ENCODE data around the gene PRR19.

Gene PRR19

DNA sequence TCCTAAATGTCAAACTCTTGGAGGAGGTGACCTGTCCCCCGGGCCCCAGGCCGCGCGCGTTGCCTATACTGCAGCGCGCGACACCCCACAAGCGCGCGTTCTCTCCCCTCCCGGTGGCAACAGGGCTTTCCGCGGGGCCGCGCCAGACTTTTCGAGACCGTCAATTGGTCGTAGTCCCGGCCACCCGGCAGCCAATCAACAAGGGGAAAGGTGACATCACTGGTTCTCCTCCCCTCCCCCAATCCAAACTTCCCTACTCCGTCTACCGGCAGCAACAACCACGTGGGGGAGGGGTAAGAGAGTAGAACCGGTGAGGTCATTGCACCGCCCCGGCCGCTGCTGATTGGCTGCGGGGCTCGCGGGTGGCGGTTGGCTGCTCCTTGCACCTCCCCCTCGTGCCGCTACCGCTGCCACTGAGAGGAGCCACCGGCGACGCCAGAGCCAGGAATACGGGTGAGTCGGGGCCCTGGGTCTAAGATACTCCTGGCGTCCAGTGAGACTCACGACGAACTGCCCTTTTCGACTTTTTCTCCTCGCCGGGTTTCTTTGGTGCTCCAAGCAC is 33.7 kb upstream of the PRR19 start:
- no peaks in the 10 kb centered on the region for H3K9me3 Mint-ChIP-seq
- no peak overlapping the region for H3K4me3 Mint-ChIP-seq
- ATAC-seq (peak; percentile 60), DNase-seq (peak; percentile 97)
- no peaks in the 10 kb centered on the region for H3K36me3 Mint-ChIP-seq (ENCODE audit: low read depth)
- H3K4me1 Mint-ChIP-seq, result peaks cover 21% of the 10 kb centered on the region
- H3K27me3 Mint-ChIP-seq, result no peaks in the 10 kb centered on the region
- H3K27ac Mint-ChIP-seq, result no peak overlapping the region

DNA sequence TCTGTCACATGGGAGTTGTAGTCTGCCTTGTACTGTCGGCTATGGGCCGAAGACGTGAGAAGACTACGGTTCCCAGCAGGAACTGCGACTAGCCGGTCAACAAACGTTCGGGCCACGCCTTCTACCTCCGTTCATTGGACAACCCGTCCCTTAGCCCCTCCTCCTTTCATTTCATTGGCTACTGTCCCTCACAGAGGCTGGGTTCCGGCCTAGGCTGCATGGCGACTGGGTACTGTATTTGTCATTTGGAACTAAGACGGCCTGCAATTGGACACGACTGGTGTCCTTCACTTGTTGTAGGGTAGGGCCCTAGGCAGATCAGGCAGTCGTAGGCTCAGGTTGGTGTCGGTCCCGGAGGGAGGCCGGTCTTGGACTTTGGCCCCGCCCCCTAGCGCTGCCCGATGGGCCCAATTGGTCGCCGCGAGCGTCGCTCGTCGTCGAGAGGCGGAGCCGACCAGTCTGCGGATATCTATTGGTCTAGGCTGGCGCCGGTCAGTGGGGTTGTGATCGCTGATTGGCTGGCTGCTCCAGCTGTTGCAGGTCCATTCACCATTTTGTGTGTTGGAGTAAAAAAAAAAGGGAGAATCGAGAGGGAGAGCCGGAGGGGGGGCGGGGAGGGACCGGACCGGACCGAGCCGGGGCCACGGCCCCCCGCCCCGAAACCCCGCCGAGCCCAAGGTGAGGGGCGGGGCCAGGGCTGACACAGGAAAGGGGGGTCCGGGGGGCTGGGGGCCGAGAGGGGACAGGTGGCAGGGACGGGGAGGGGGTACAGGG is 33.0 kb upstream of the PRR19 start, which contains the start of gene CIC:
TSS of gene CIC (plus strand) at position 549 of the 774 bp plus-strand sequence. CDS start 2,532 bp downstream, outside the sequence.
- Mint-ChIP-seq H3K4me1 (peaks cover 21% of the 10 kb centered on the region), H3K36me3 (ENCODE audit: low read depth) (no peaks in the 10 kb centered on the region), H3K27me3 (no peaks in the 10 kb centered on the region), H3K9me3 (no peaks in the 10 kb centered on the region), H3K27ac (peak within 1 kb of the TSS; percentile 99), H3K4me3 (no peak within 1 kb of the TSS)
- DNase-seq, result peak; percentile 99
- peak; percentile 91 for ATAC-seq

DNA sequence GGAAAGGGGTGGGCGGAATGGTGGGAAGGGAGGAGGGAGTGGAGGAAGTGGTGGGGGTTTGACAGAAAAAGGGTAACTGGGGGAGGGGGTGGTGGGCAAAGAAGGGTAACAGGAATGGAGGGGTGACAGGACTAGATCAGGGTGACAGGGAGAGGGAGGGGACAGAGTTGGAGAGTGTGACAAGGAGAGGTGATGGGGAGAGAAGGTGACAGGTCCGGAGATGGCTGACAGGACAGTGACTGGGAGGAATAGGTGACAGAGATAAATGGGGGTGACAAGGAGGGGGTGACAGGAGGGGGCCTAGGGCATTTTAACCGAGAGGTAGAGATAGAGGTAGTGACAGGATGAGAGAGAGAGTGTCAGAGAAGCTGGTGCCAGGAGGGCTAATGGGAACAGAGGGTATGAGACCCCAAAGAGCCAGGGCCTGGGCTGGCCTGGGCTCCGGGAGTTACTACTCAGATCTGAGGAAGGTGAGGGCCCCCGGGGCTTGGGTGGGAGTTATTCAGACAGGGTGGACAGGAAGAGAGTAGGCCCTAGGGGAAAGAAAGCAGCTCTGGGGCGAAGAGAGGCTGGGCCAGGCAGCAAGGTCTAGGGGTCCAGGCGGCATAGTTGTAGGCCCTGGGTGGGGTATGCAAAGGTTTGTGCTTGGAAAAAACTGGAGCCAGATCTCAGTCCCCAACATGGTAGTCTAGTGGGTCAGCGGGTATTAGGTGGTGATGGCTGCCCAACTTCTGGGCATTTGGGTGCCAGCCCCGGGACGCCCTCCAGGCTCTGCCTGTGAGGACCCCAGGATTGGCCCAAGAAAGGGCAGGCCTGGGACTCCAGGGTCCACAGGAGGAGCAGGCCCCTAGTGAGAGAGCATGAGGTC is 32.2 kb upstream of the PRR19 start:
- H3K36me3 Mint-ChIP-seq (ENCODE audit: low read depth), result peaks cover 4% of the 10 kb centered on the region
- H3K4me3 Mint-ChIP-seq, result no peak overlapping the region
- DNase-seq (peak; percentile 22), ATAC-seq (no peak)
- H3K27ac Mint-ChIP-seq, result peak overlapping the region; percentile 99
- no peaks in the 10 kb centered on the region for H3K9me3 Mint-ChIP-seq
- peaks cover 24% of the 10 kb centered on the region for H3K4me1 Mint-ChIP-seq
- H3K27me3 Mint-ChIP-seq, result no peaks in the 10 kb centered on the region

DNA sequence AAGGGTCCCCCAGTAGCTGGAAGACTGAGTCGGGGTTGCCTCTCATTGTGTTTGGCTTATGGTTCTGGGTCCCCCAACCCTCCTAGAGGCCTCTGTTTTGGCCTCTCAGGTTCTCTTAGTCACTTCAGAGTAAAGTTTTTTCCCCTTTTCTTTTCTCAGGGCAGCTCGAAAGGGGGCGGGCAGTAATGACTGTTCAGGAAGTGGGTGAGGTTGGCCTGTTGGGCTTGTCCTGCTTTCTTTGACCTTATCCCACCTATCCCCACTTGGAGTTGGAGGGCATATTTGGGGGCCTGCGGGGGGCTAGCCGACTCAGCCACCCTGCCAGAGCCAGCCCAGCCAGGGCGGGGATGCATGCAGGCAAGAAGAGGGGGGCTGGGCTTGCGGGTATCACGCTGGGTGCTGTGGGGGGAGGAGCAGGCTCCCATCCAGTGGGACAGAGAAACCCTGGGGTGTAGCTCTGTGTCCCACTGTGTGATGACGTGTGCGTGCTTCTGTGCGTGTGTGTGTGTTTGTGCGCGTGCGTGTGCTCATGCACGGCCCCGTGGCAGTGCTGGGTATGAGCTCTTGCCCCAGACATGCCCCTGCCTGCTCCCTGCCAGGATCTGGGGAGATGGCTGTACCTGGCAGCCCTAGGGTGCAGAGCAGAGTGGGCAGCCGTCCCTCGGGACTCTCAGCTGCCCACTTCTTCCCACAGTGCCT is 31.4 kb upstream of the PRR19 start:
- Mint-ChIP-seq H3K27ac (peak overlapping the region; percentile 99), H3K9me3 (no peaks in the 10 kb centered on the region), H3K4me3 (no peak overlapping the region), H3K36me3 (ENCODE audit: low read depth) (peaks cover 7% of the 10 kb centered on the region), H3K27me3 (no peaks in the 10 kb centered on the region), H3K4me1 (peaks cover 30% of the 10 kb centered on the region)
- DNase-seq (peak; percentile 71), ATAC-seq (peak; percentile 12)

DNA sequence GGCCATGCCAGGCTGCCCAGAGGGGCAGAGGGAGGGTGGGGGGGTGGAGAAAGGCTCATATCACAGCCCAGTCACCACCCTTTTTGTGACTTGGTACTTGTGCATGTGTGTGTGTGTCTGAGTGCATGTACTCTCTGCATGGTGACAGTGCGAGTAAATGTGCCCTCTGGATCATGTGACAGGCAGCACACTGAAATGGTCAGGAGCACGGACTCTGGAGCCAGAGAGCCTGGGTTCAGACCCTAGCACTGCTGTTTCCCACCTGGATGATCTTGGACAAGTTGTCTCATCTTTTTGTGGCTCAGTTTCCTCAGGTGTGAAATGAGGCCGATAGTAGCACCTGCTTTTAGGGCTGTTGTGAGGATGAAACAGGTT is 30.9 kb upstream of the PRR19 start:
- no peaks in the 10 kb centered on the region for H3K9me3 Mint-ChIP-seq

DNA sequence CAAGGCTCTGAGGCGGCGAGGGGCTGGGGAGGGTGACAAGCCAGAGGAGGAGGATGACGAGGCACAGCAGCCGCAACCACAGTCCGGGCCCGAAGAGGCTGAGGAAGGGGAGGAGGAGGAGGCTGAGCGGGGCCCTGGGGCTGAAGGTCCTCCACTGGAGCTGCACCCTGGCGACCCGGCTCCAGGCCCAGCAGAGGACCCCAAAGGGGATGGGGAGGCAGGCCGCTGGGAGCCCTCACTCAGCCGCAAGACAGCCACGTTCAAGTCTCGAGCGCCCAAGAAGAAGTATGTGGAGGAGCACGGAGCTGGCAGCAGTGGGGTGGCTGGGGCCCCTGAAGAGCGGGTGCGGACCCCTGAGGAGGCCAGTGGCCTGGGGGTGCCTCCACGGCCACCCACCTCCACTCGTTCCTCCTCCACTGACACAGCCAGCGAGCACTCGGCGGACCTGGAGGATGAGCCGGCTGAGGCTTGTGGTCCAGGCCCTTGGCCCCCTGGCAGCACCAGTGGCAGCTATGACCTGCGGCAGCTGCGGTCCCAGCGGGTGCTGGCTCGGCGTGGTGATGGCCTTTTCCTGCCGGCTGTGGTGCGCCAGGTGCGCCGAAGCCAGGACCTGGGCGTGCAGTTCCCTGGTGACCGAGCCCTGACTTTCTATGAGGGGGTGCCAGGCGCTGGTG is 29.9 kb upstream of the PRR19 start:
- H3K36me3 Mint-ChIP-seq (ENCODE audit: low read depth), result peaks cover 7% of the 10 kb centered on the region
- H3K4me1 Mint-ChIP-seq, result peaks cover 44% of the 10 kb centered on the region
- H3K27me3 Mint-ChIP-seq, result no peaks in the 10 kb centered on the region
- DNase-seq (no peak), ATAC-seq (no peak)
- no peaks in the 10 kb centered on the region for H3K9me3 Mint-ChIP-seq
- no peak overlapping the region for H3K4me3 Mint-ChIP-seq
- peak overlapping the region; percentile 99 for H3K27ac Mint-ChIP-seq

More for the DNA sequence above, 30.9 kb upstream of the PRR19 start:
- H3K27ac Mint-ChIP-seq, result peak overlapping the region; percentile 99
- H3K36me3 Mint-ChIP-seq (ENCODE audit: low read depth), result peaks cover 7% of the 10 kb centered on the region
- DNase-seq (no peak), ATAC-seq (no peak)
- no peak overlapping the region for H3K4me3 Mint-ChIP-seq
- H3K4me1 Mint-ChIP-seq, result peaks cover 34% of the 10 kb centered on the region
- H3K27me3 Mint-ChIP-seq, result no peaks in the 10 kb centered on the region

DNA sequence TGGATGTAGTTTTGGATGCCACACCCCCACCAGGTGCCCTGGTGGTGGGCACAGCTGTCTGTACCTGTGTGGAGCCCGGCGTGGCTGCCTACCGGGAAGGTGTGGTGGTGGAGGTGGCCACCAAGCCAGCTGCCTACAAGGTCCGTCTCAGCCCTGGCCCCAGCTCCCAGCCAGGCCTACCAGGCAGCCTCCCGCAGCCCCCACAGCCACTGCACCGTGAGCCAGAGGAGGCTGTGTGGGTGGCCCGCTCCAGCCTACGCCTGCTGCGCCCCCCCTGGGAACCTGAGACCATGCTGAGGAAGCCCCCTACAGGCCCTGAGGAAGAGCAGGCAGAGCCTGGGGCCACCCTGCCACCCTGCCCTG is 29.4 kb upstream of the PRR19 start:
- Mint-ChIP-seq H3K36me3 (ENCODE audit: low read depth) (peaks cover 7% of the 10 kb centered on the region), H3K4me1 (peaks cover 47% of the 10 kb centered on the region), H3K4me3 (no peak overlapping the region), H3K9me3 (no peaks in the 10 kb centered on the region), H3K27me3 (no peaks in the 10 kb centered on the region), H3K27ac (no peak overlapping the region)
- DNase-seq (no peak), ATAC-seq (no peak)

DNA sequence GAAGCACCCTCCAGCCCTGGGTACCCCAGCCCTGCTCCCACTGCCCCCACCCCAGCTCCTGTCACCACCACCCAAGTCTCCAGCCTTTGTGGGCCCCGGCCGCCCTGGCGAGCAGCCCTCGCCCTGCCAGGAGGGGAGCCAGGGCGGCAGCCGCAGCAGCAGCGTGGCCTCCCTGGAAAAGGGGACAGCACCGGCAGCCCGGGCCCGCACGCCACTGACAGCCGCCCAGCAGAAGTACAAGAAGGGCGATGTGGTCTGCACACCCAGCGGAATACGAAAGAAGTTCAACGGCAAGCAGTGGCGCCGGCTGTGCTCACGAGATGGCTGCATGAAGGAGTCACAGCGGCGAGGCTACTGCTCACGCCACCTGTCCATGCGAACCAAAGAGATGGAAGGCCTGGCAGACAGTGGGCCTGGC is 28.9 kb upstream of the PRR19 start:
- H3K27ac Mint-ChIP-seq, result no peak overlapping the region
- no peaks in the 10 kb centered on the region for H3K27me3 Mint-ChIP-seq
- no peak for ATAC-seq
- H3K4me1 Mint-ChIP-seq, result peaks cover 50% of the 10 kb centered on the region
- no peak overlapping the region for H3K4me3 Mint-ChIP-seq
- DNase-seq, result no peak
- peaks cover 7% of the 10 kb centered on the region for H3K36me3 Mint-ChIP-seq (ENCODE audit: low read depth)
- H3K9me3 Mint-ChIP-seq, result no peaks in the 10 kb centered on the region

DNA sequence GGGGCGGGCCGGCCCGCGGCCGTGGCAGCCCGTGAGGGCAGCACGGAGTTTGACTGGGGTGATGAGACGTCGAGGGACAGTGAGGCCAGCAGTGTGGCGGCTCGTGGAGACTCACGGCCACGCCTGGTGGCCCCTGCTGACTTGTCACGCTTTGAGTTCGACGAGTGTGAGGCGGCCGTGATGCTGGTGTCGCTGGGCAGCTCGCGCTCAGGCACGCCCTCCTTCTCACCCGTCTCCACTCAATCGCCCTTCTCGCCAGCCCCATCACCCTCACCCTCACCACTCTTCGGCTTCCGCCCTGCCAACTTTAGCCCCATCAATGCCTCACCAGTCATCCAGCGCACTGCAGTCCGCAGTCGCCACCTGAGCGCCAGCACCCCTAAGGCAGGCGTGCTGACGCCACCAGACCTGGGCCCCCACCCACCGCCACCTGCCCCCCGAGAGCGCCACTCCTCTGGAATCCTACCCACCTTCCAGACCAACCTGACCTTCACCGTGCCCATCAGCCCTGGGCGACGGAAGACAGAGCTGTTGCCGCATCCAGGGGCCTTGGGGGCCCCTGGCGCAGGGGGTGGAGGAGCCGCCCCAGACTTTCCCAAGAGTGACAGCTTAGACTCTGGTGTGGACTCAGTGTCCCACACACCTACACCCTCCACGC is 28.4 kb upstream of the PRR19 start:
- Mint-ChIP-seq H3K36me3 (ENCODE audit: low read depth) (peaks cover 7% of the 10 kb centered on the region), H3K4me3 (no peak overlapping the region), H3K27ac (no peak overlapping the region), H3K27me3 (no peaks in the 10 kb centered on the region), H3K9me3 (no peaks in the 10 kb centered on the region), H3K4me1 (peaks cover 54% of the 10 kb centered on the region)
- ATAC-seq (no peak), DNase-seq (no peak)

DNA sequence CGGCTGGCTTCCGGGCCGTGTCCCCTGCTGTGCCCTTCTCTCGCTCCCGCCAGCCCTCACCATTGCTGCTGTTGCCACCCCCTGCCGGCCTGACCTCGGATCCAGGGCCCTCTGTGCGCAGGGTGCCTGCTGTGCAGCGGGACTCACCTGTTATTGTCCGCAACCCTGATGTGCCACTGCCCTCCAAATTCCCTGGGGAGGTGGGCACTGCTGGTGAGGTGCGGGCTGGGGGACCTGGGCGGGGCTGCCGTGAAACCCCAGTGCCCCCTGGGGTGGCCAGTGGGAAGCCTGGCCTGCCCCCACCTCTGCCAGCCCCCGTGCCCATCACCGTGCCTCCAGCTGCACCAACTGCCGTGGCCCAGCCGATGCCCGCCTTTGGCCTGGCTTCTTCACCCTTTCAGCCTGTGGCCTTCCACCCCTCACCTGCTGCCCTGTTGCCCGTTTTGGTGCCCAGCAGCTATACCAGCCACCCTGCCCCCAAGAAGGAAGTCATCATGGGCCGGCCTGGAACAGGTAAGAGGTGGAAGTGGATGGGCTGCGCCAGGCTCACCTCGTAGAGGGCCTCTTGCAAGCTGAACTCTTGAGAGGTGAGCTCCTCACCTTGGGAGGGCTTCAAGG is 27.8 kb upstream of the PRR19 start:
- no peak for ATAC-seq
- peaks cover 7% of the 10 kb centered on the region for H3K36me3 Mint-ChIP-seq (ENCODE audit: low read depth)
- no peak for DNase-seq

DNA sequence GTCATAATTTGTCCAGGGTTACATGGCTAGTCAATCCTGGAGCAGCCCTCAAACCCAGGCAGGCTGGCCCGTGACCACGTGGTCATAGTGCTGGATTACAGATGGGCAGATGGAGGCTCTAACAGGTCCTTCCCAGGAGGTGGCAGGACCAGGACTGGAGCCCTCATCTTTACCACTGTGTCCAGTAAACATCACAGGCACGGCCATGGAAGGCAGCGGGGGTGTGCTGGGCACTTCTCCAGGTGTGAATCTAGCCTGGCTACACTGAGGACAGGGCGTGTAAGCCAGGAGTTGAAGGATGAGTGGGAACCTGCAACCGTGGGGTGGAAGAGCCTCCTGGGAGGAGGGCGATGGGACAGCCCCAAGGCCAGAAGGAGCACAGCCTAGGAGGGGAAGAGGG is 26.8 kb upstream of the PRR19 start:
- peaks cover 8% of the 10 kb centered on the region for H3K36me3 Mint-ChIP-seq (ENCODE audit: low read depth)
- ATAC-seq (no peak), DNase-seq (no peak)
- H3K4me1 Mint-ChIP-seq, result peaks cover 60% of the 10 kb centered on the region
- no peaks in the 10 kb centered on the region for H3K9me3 Mint-ChIP-seq
- peak overlapping the region; percentile 40 for H3K27ac Mint-ChIP-seq
- H3K27me3 Mint-ChIP-seq, result no peaks in the 10 kb centered on the region
- no peak overlapping the region for H3K4me3 Mint-ChIP-seq

More for the DNA sequence above, 27.8 kb upstream of the PRR19 start:
- H3K27me3 Mint-ChIP-seq, result no peaks in the 10 kb centered on the region
- peaks cover 61% of the 10 kb centered on the region for H3K4me1 Mint-ChIP-seq
- no peak overlapping the region for H3K4me3 Mint-ChIP-seq
- H3K27ac Mint-ChIP-seq, result no peak overlapping the region
- H3K9me3 Mint-ChIP-seq, result no peaks in the 10 kb centered on the region

DNA sequence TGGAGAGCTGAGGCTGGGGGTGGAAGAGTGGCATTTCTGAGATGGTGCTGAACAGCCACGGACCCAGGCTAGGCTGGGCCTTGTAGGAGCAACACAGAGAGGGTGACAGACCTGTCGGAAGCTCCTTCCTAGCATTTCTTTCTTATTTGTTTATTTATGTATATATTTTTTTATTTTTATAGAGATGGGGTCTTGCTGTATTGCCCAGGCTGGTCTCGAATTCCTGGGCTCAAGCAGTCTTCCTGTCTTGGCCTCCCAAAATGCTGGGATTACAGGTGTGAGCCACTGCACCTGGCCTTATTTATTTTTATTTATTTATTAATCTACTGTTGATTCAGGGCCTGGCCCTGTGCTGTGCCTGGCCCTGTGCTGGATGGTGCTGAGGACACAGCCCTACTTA is 26.4 kb upstream of the PRR19 start:
- no peaks in the 10 kb centered on the region for H3K9me3 Mint-ChIP-seq
- H3K36me3 Mint-ChIP-seq (ENCODE audit: low read depth), result peaks cover 8% of the 10 kb centered on the region
- peaks cover 55% of the 10 kb centered on the region for H3K4me1 Mint-ChIP-seq

DNA sequence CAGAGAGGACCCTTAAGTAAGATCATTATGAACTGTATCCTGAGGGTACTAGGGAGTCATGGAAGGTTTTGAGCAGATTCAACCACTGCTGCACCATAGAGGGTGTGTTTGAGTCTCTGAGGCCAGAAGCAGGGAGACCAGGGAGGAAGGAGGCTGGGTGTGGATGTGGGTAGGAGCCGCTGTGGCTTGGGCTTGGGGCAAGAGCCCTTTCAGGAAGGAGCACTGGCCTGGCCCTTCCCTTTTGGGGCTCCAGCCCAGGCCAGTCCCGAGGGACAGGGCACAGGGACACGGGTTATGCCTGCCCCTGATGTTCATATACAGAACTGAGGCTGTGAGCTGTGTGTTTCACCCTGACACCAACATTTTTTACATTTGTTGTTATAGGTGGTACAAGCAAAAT is 25.6 kb upstream of the PRR19 start:
- Mint-ChIP-seq H3K27me3 (no peaks in the 10 kb centered on the region), H3K4me3 (no peak overlapping the region), H3K4me1 (peaks cover 51% of the 10 kb centered on the region), H3K9me3 (no peaks in the 10 kb centered on the region), H3K27ac (peak overlapping the region; percentile 26), H3K36me3 (ENCODE audit: low read depth) (peaks cover 8% of the 10 kb centered on the region)
- ATAC-seq (no peak), DNase-seq (no peak)

More for the DNA sequence above, 26.4 kb upstream of the PRR19 start:
- Mint-ChIP-seq H3K4me3 (no peak overlapping the region), H3K27me3 (no peaks in the 10 kb centered on the region), H3K27ac (no peak overlapping the region)
- DNase-seq, result no peak
- ATAC-seq, result no peak
